Measurements from ENCODE around the gene ERGIC3.
A peak's percentile ranks its signal among the peaks of the same experiment; 100 is the strongest.
"Not testable (repeated sequence)": the region's sequence is repeated elsewhere in the genome, so short reads cannot be mapped to it uniquely, and the experiment has no call there.

Gene ERGIC3

DNA sequence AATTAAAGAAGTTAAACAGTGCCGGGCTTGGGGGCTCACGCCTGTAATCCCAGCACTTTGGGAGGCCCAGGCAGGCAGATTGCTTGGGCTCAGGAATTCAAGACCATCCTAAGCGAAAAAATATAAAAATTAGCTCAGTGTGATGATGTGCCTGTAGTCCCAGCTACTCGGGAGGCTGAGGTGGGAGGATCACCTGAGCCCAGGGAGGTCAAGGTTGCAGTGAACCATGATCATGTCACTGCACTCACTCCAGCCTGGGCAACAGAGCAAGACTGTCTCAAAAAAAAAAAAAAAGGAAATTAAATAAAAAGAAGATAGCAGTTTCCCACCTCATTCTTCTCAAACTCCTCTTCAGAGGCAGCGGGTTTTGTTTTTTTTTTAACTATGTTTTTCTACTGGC, 24.1 kb upstream of the ERGIC3 start:
- DNase-seq (ENCODE audit: low read depth in 4 of 4, low spot score in 1 of 4), result not testable (repeated sequence)

DNA sequence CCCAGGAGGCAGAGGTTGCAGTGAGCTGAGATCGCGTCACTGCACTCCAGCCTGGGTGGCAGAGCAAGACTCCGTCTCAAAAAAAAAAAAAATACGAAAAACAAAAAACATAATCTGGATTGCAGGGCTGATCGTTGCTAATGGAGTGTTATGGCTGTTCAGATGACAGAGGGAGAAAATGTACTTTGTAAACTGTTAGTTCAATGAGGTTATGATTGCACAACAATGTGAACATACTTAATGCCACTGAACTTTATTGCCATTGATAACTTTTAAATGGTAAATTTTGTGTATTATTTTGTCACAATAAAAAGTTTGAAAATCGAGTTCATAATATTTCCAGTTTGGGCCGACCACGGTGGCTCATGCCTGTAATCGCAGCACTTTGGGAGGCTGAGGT, 22.9 kb upstream of the ERGIC3 start:
- no peak for DNase-seq (ENCODE audit: low read depth in 4 of 4, low spot score in 1 of 4)

DNA sequence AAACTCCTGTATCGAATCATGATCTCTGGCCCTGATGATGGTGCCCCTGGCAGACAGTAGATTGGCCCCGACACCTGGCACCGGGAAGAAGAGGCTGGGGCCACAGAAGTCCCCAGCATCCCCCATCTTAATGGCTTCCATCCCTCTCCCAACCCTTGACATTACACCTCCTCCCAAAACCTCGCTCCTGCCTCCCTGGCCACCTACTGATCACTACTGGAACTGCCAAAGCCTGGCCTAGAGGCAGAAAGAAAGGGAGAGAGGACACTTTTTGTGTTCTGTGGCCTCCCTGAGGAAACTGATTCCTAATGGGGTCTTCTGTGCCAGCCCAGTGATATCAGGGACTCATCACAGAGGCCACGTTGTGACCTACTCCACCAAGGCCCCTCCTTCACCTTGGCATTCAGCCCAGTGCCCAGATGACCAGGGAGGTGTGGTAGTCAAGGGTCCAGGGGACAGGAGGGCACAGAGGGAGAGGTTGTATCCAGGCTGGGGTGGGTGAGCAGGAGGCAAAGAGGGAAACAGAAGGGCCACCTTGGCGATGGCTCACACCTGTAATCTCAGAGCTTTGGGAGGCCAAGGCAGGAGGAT, 18.5 kb upstream of the ERGIC3 start:
- DNase-seq (ENCODE audit: low read depth in 4 of 4, low spot score in 1 of 4), result peak in 1 of 4 experiments; percentile 15

DNA sequence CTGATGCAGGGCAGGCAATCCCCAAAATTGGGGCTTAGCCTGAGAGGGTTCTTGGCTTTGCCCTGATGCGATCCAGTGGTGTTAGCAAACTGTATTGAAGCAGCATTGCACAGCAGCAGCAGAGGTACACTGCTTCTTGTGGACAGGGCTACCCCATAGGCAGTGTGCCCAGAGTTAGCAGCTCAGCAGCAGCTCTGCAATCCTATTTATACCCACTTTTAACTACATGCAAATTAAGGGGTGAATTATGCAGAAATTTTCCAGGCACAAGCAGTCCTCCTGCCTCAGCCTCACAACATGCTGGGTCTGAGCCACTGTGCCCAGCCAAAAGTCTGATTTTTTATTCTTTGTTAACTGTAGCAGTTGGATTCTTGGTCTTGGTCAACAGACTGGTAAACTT, 16.2 kb upstream of the ERGIC3 start:
- DNase-seq (ENCODE audit: low read depth in 4 of 4, low spot score in 1 of 4), result no peak

DNA sequence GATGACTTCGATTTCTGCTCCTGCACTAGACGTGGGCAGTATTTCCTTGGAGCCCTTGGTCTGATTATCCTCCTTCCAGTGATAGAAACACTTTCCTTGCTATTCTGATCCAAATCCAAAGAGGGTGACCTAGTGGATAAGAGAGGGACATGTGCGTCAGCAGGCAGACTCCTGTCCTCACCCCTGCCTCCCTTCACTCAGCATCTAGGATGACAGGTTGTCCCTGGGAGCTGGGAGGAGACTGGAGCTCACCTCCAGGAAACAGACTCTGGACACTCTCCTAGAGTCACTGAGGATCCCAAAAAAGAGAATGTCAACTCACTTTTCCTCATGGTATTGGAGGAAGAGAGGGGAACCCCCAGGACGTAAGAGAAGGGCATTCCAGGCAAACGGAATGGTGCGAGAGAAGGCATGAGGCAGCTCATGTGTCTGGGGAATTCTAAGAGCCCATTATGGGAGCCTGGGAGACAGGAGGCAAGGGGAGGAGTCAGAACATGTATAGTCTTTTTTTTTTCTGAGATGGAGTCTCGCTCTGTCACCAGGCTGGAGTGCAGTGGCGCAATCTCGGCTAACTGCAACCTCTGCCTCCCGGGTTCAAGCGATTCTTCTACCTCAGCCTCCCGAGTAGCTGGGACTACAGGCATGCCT, 14.6 kb upstream of the ERGIC3 start:
- DNase-seq (ENCODE audit: low read depth in 4 of 4, low spot score in 1 of 4), result no peak

DNA sequence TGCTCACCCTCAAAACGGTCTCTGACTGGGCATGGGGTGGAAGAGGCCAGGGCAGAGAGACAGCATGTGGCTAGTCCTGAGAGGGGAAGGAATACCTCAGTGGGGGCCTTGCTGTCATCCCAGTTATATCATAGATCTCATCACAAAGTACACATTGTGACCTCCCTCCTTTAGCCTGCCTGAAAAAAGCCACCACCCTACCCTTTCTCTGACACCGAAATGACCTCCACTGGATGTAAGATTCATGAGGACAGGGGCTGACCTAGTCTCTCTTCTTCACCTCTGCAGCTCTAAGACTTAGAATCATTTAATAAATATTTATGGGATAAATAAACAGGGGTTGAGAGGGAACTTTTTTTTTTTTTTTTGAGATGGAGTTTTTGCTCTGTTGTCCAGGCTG, 12.3 kb upstream of the ERGIC3 start, which contains the start of gene C20orf173:
C20orf173 (minus strand) TSS at position 101 of the 400 bp plus-strand sequence. CDS start 279 bp downstream, outside the sequence.
- no peak for DNase-seq (ENCODE audit: low read depth in 4 of 4, low spot score in 1 of 4)

DNA sequence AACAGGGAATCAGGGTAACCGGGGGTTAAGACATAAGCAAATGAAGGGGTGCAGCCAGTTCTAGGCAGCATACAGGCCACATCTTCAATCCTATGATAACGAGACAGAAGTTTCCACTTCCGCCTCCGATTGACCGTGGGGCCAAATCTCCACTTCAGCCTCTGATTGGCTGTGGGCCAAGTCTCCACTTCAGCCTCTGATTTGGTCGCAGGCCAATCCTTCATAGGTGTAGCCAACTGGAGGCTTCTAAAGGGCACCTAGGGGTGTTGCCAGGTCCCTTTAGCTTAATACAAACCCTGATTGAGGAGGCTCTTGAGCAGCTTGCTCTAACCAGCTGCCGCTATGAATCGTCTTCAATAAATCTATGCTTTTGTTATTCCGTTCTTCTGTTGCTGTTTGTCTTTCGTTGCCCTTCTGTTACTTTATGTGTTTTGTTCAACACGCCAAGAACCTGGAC, 2.1 kb upstream of the ERGIC3 start:
- DNase-seq (ENCODE audit: low read depth in 4 of 4, low spot score in 1 of 4), result no peak

DNA sequence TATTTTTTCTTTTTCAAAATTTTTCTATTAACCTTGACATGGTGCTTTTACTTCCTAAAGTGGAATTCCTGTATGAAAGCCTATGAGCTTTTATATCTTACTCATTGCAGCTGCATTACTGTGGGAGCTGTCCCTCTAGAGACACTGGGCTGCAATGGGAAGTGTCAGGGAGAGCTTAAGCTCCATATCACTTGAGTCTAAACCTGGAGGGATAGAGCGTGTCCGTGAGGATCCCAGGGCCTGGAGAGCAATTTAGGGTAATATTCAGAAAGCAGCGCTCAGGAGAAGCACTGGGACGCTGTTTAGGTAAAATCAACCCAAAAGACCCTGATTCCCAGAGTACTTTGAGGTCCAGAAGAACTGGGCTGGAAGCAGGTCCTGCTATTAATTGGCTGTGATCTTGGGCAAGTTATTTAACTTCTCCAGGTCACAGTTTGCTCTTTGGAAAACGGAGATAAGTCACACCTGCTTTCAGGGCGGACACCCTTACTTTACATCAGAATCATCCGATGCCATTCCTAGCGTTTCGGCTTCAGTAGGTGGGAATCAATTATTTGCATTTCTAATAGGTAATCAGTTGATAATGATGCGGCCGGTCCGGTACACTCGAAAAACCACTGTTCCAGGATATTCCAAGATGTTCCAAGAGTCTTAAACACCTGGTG, 628 bp upstream of the ERGIC3 start:
- no peak for DNase-seq (ENCODE audit: low read depth in 4 of 4, low spot score in 1 of 4)

DNA sequence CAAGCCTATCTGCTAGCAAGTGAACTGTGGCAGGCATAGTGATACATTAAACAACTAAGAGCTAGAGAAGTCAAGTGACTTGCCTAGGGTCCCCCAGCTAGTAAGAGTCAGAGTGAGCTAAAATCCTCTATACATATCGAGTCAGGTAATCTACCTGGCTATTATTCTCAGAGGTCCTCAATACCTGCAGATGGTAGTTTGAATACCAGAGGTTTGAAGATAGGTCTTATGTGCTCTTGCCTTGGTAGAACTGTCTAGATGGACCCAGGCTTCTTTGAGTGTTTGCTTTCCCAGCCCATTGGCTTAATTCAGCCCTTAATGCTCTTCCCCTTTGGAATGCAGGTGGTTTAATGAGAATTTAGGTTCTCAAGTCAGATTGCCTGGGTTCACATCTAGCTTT, 1.1 kb downstream of the ERGIC3 start:
- no peak for DNase-seq (ENCODE audit: low read depth in 4 of 4, low spot score in 1 of 4)

DNA sequence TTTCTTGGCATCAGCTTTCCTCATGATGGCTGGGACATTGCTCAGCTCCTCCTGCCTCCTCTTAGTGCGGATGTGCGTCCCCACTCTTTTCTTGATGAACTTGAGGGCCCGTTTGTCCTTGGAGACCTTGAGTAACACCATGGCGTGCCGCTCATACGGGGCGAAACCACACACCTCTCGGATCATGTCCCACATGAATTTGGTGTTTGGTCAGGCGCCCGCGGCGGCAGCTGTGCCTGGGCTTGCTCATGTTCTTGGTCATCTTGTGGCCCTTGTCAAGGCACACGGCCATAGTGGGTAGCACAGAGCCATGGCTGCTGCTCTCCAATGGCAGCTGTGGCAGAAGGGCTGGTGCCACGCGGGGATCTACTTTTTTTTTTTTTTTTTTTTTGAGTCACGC, 2.6 kb downstream of the ERGIC3 start:
- no peak for DNase-seq (ENCODE audit: low read depth in 4 of 4, low spot score in 1 of 4)

DNA sequence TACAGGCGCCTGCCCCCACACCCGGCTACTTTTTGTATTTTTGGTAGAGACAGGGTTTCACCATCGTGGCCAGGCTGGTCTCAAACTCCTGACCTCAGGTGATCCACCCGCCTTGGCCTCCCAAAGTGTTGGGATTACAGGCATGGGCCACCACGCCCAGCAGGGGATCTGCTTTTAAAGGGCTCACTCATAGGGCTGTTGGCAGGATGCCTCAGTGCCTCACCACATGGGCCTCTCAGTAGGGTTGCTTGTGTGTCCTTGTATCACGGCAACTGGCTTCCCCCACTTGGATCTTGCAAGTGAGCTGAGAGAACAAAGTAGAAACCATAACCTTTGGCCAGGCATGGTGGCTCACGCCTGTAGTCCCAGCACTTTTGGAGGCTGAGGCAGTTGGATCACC, 3.1 kb downstream of the ERGIC3 start:
- not testable (repeated sequence) for DNase-seq (ENCODE audit: low read depth in 4 of 4, low spot score in 1 of 4)

DNA sequence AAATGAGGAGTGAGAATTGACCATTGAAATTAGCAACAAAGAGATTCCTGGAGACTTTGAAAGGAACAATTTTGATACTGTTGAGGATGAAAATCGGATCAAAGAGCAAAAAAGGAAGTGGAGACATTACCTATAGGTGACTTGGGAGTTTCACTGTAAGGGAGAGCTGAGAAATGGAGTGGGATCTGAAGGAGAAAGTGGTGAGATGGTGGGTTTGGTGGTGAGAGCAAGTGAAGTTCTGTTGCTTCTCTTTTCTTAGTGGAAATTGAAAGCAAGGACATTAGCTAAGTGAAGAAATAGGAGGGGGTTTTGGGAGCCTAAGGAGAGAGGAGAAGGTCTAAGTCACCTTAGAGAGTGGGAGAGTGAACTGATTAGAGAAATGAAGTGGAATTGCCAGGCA, 4.2 kb downstream of the ERGIC3 start:
- DNase-seq (ENCODE audit: low read depth in 4 of 4, low spot score in 1 of 4), result no peak

DNA sequence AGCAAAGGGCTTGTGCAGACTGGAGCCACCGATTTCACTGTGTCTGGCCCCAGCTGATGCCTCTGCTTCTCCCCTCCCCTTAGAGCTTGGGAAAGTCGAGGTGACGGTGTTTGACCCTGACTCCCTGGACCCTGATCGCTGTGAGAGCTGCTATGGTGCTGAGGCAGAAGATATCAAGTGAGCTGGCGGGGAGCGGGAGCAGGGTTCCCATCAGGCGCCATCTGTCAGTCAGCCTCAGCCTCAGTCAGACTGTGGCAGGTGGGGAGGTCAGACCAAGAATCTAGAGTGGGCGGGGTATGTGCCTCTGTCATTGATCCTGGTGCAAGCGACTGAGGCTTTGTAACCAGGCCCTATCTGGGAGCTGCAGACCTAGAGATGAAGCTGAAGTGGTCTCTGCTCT, 5.5 kb downstream of the ERGIC3 start:
- no peak for DNase-seq (ENCODE audit: low read depth in 4 of 4, low spot score in 1 of 4)

DNA sequence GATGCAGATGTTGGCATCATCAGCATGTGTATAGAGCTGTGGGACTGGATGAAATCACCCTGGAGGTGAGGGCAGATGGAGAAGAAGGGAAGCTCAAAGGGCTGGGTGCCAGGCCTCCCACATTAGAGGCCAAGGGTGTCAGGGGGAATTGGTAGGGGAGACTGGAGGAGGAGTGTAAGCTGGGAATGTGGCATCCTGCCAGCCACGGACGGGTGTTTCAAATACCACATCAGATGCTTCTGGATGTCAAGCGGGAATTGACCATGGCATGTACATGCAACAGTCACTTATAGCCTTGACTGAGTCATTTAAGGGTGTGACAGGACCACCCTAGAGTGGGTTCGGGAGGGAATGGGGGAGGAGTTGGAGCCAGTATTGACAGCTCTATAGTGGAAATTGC, 9.6 kb downstream of the ERGIC3 start:
- DNase-seq (ENCODE audit: low read depth in 4 of 4, low spot score in 1 of 4), result no peak

DNA sequence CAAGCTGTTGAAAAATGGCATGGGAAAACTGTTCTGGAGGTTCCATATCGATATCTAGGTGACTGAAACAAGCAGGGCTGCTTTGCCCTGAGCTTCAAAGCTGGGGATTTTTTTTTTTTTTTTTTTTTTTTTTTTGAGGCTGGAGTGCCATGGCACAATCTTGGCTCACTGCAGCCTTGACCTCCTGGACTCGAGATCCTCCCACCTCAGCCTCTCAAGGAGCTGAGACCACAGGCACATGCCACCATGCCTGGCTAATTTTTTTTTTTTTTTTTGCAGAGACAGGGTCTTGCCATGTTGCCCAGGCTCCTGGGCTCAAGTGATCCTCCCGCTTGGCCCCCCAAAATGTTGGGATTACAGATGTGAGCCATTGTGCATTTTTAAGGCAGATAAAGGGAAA, 11.0 kb downstream of the ERGIC3 start:
- no peak for DNase-seq (ENCODE audit: low read depth in 4 of 4, low spot score in 1 of 4)

DNA sequence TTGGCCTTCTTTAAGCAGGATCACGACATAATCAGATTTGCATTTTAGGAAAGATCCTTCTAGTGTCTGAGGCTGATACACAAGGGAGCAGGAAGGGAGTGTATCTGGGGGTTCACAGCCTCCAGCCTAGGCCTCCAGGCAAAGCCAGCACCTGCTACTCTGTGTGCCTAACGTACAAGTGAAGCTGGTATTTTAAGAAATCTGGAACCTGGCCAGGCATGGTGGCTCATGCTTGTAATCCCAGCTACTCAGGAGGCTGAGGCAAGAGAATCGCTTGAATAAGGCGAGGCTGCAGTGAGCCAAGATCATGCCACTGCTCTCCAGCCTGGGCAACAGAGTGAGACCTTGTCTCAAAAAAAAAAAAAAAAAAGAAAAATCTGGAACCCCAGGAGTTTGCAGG, 13.6 kb downstream of the ERGIC3 start:
- not testable (repeated sequence) for DNase-seq (ENCODE audit: low read depth in 4 of 4, low spot score in 1 of 4)

DNA sequence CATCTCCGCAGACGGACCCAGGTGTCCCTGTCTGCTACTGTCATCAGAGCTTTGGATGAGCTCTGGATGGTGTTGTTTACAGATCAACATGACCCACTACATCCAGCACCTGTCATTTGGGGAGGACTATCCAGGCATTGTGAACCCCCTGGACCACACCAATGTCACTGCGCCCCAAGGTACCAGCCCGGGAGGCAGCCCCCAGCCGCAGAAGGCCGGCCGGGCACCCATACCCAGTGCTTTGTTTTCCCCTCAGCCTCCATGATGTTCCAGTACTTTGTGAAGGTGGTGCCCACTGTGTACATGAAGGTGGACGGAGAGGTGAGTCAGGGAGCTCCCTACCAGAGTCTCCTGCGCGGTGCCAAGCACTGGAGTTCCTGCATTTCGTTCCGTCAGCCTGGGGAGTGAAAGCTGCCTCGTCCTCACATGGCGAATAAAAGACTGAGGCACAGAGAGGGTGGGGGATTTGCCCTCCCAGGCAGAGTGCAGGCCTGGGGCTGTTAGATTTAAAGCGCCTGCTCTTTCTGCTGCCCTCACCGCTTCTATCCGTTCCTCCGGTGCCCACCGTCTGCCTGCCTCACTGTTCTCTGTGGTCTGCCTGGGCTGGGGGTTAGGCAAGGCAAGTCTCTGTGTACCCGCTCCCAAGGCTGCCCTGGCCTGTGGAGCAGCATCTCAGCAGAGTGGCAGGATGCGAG, 14.2 kb downstream of the ERGIC3 start:
- DNase-seq (ENCODE audit: low read depth in 4 of 4, low spot score in 1 of 4), result no peak

DNA sequence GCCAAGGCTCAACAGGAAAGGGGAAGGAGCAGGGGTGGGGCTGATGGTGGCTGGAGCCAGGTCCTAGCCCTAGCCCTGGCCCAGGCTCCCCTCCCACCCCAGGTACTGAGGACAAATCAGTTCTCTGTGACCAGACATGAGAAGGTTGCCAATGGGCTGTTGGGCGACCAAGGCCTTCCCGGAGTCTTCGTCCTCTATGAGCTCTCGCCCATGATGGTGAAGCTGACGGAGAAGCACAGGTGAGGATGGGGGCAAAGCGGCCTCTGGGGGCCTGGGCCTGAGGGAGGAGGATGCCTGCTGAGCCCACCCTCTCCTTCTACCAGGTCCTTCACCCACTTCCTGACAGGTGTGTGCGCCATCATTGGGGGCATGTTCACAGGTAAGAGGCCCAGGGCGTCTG, 15.0 kb downstream of the ERGIC3 start:
- DNase-seq (ENCODE audit: low read depth in 4 of 4, low spot score in 1 of 4), result no peak

DNA sequence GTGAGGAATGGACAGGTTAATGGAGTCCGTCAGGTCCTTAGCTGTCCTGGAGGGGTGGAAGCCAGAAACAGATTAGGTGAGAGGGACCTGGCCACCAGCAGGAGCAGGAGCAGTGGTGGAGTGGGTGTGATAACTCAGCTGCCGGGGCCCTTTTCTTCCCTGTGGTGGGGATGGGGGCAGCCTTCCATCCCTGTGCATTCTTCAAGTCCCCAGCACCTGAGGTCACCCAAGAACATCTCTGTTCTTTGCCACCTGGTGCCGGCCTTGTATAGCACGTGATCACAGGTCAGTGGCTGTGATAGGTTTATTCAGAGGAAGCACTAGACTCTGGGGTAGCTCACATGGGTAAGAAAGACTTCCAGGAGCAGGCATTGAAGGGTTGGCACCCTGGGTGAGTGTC, 16.6 kb downstream of the ERGIC3 start:
- DNase-seq (ENCODE audit: low read depth in 4 of 4, low spot score in 1 of 4), result no peak

DNA sequence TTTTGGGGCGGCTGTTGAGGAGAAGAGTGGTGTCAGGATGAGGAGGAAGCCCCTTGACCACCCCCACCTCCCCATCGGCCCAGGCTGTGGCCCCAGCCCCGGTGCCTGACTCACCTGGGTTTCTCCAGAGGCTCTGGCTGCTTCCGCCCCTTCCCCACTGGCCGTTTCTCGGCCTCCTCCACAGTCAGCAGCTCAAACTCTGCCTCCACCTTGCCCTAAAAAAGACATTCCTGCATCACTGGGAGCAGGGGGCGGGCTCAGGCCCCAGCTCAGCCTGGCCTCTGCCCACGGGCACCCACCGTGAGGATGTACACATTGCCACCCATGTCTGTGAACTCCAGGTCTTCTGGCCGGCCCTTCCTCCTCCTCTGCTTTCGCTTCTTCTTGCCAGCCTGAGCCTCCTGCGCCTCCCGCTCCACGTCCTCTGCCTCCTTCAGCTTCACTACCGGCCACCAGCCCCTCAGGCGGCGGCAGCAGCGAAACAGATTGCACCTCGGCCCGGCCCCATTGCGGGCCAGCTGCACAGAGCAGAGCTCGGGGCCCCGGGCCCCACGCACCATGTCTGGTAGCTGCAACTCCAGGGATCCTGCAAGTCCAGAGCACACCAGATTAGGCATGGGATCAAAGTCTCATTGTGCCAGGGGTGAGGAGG, 17.3 kb downstream of the ERGIC3 start:
- DNase-seq (ENCODE audit: low read depth in 4 of 4, low spot score in 1 of 4), result no peak

DNA sequence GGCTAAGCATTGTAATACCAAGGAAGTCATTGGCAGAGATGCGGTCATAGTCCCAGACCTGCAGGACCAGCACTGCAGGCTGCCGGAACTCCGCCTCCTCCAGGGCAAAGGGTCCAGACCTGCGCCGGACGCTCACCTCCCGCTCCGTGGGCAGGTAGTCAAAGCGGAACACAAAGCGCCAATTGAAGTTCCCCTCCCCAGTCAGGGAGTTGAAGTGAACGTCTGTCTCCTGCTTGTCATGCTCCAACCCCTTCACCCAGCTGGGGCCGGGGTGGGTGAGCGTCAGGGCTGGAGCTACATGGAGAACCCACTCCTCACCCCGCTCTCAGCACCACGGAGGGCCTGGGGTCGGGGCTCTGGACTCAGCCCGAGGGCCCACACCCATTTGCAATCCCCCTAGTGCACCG, 18.2 kb downstream of the ERGIC3 start:
- DNase-seq (ENCODE audit: low read depth in 4 of 4, low spot score in 1 of 4), result no peak

All from stimulated activated CD4-positive, alpha-beta T cell treated with anti-CD3 and anti-CD28 coated beads, Interleukin-1b, Interleukin-23, amount 100 ng/mL, for 24 hours (primary cell).